Astrocyte (in vitro differentiated cells and primary cell): ENCODE results near the gene TMEM170B.

Experiments used
- CTCF ChIP-seq: IDR thresholded peaks from 2 replicates; pipeline ENCODE4 v1.5.1; 2011; ENCODE audit warnings: low read depth, mild to moderate bottlenecking, inconsistent platforms, low read length, moderate library complexity; ENCODE audit not compliant: insufficient read depth
- EZH2 ChIP-seq: IDR thresholded peaks from 2 replicates; pipeline ENCODE4 v1.6.1; 2012; ENCODE audit warnings: mild to moderate bottlenecking, low read length, inconsistent platforms; ENCODE audit not compliant: insufficient read depth

- no peak for TF ChIP-seq CTCF
- no peak for TF ChIP-seq EZH2
Observed at GRCh38 chr6:11500008-11500407, 37.5 kb upstream of the TMEM170B start.
